ENCODE results near the gene MYO1G.
"Not testable (repeated sequence)": the region's sequence is repeated elsewhere in the genome, so short reads cannot be mapped to it uniquely, and the experiment has no call there.

The MYO1G gene

GRCh38 chr7:44936322-44936721, 42.5 kb downstream of the MYO1G start:
- no peak for DNase-seq (ENCODE audit: low read depth)

DNA sequence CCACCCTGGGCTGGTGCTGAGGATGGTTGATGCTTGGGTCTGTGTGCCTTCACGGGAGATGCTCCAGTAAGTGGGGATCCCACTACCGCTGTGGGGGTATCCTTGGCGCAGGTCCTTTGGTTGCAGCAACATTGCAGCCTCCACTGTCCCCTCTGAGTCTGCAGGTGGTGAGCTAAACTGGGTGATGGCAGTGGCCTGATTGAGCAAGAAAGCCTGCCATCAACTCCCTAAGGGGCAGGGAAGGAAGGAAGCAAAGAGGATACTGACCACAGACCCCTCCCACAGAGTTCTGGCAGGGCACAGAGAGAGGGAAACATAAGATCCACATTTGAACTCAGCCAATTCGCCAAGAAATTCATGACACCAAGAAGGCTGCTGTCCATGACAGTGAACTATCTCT, 43.2 kb downstream of the MYO1G start:
- no peak for DNase-seq (ENCODE audit: low read depth)

DNA sequence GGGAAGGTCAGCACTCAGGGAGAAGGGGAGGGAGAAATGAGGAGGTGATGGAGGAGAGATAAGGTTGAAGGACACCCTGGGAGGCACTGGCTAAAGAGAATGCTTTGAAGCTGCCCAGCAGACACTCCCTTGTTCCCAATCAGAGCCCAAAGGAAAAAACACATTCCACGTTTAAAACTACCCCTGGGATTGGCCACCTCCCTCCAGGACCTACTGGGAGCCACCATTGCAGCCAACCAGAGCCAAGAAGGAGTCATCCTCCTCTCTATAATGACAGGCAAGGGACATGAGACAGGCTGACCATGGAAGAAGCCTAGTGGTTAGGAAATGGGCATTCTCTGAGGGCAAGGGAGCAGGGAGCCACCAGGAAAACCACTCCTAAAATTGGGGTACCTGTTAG, 43.8 kb downstream of the MYO1G start:
- no peak for DNase-seq (ENCODE audit: low read depth)

DNA sequence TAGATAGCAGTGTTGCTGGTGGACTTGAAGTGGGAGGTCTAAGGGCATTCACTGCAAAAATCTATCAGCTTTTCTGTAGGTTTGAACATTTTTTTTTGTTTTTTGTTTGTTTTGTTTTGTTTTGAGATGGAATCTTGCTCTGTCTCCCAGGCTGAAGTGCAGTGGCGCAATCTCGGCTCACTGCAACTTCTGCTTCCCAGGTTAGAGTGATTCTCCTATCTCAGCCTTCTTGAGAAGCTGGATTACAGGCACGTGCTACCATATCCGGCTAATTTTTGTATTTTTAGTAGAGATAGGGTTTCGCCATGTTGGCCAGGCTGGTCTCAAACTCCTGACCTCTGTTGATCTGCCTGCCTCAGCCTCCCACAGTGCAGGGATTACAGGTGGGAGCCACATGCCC, 44.3 kb downstream of the MYO1G start:
- not testable (repeated sequence) for DNase-seq (ENCODE audit: low read depth)

GRCh38 chr7:44930921-44931320, 47.9 kb downstream of the MYO1G start:
- DNase-seq (ENCODE audit: low read depth) = no peak

- no peak for DNase-seq (ENCODE audit: low read depth)
Measured at GRCh38 chr7:44922351-44922694, 56.5 kb downstream of the MYO1G start.

GRCh38 chr7:44921607-44922350, 57.0 kb downstream of the MYO1G start:
- DNase-seq (ENCODE audit: low read depth) = peak; percentile 84

GRCh38 chr7:44920119-44920518, 58.7 kb downstream of the MYO1G start:
- DNase-seq (ENCODE audit: low read depth) = no peak

DNA sequence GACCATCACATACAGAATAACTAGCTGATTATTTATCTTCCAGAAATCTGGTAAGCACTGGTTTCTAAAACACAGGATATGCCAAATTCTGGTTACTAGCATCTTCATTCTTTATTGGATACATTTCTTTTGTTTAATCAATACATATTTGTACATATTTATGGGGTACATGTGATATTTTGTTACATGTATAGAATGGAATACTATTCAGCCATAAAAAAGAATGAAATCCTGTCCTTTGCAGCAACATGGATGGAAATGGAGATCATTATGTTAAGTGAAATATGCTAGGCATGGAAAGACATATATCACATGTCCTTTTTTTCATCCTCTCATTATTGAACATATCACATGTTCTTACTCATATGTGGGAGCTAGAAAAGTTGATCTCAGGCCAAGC, 60.8 kb downstream of the MYO1G start:
- no peak for DNase-seq (ENCODE audit: low read depth)

DNA sequence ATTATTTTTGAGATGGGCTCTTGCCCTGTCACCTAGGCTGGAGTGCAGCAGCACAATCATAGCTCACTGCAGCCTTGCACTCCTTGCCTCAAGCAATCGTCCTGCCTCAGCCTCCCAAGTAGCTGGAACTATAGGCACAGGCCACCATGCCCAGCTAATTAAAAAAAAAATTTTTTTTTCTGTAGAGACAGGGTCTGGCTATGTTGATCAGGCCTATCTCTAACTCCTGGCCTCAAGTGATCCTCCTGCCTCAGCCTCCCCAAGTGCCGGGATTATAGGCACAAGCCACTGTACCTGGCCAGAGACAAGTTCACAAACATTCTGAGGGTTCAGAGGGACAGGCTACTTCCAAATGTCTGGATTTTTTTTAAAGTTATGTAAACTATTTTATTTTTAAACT, 61.4 kb downstream of the MYO1G start:
- DNase-seq (ENCODE audit: low read depth) = no peak

DNA sequence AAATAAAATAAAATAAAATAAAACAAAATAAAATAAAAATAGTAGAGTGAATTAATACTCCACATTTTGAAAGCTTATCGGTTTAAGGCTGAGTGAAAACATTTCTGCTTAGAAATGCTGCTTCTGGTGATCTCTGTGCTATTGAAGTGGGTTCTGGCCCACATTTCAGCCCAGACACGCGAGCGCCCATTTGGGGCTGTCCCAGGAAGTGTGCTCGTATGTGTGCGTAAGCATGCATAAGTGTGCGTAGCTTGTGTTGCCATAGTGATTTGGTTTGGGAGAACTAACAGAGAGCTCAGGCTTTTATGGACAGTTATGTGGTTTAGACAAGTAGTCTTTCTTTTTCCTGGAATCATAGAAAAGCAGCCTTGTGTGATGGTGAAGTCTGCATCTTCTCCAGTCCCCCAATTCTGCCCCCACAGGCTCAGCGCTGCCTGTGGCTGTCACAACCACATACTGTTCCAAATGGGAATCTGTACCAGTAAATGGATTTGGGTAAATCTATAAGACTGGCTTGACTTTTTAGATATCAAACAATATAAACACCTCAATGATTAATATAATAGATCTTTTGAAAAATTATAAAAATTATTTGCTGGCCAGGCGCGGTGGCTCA, 63.7 kb downstream of the MYO1G start:
- peak; percentile 46 for DNase-seq (ENCODE audit: low read depth)

DNA sequence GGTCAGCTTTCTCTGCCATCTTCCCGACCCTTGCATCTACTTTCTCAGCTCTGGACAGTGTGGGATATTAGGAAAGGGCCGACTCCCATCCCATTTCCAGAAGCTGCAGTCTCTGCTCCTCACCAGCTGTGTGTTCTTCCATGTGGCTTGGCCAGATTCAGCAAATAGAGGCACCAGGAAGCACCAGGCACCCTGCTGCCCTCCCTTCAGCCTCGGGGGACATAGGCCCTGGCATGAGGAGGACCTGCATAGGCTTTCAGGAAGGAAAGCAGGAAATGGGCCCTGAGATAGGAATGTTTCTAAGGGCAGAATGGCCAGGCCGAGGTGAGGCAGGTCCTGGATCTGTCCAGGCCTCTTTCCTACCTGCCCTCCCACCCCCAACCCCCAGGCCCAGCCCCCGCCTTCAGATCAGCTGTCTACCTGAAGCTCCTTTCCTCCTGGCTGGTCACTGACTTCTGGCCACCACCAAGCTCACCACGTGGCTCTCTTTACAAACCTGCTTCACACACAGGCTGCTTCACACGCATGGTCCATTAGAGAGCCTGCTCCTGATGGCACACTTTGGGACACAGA, 66.0 kb downstream of the MYO1G start:
- DNase-seq (ENCODE audit: low read depth) = no peak
